Measurements from ENCODE around the gene MDH1. TPM values are rescaled to one million over a fixed set of nuclear protein-coding genes. Genes with fewer than 3 reads are reported as not detected.

The MDH1 gene
- total and polyA plus RNA-seq, 2 donors (not counting 1 experiment from before 2014, with no cell fraction given) = 65.7 to 87.8 TPM

DNA sequence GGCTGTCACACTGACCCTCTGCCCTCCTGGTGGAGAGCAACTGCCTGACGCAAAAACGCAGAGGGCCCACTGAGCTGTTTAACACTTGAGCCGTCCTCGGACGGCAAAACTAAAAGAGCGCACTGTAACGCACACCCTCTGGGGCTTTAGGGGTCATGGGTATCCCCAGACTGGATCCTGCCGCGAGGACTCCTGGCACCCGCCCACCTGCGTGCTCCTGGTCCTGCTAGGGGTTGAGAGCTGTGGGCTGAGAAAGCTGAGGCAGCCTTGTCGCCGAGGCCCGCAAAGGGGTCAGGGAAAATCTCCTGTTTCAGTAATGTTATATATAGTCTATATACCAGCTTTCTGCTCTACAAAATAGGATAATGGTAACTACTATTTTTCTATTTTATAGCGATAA is 39.1 kb downstream of the MDH1 start:
- Mint-ChIP-seq H3K4me1 (peaks cover 2% of the 10 kb centered on the region), H3K9me3 (ENCODE audit: insufficient read depth) (peaks cover 13% of the 10 kb centered on the region), H3K27me3 (peaks cover 16% of the 10 kb centered on the region), H3K27ac (no peak overlapping the region), H3K4me3 (no peak overlapping the region)
- H2AFZ ChIP-seq (ENCODE audit: insufficient read depth, low read depth, low read length, poor library complexity, severe bottlenecking) = no peak overlapping the region
- no peaks in the 10 kb centered on the region for H3K36me3 ChIP-seq (replicated peaks in 1 of 2; ENCODE audit: control extremely low read depth in 1 of 2, control insufficient read depth in 1 of 2, extremely low read depth in 1 of 2, insufficient read depth in 2 of 2, low read length in 1 of 2)
- H3K27ac ChIP-seq (ENCODE audit: low read length in 2 of 2) = no peak overlapping the region
- H4K20me1 ChIP-seq (ENCODE audit: control insufficient read depth, insufficient read depth, low read length, poor library complexity, severe bottlenecking) = no peaks in the 10 kb centered on the region
- TF ChIP-seq EZH2 (IDR thresholded peaks at IDR 0.05; ENCODE audit: borderline replicate concordance, insufficient read depth, low read depth, low read length, poor library complexity, severe bottlenecking) (no peak), CTCF (IDR thresholded peaks at IDR 0.05) (no peak)
- intact Hi-C loops (cut with micrococcal nuclease) = no loop called here
- no peaks in the 10 kb centered on the region for H3K27me3 ChIP-seq (replicated peaks in 1 of 4; ENCODE audit: control extremely low read depth in 1 of 4, control insufficient read depth in 3 of 4, insufficient read depth in 4 of 4, low read length in 3 of 4)
- ATAC-seq (ENCODE audit: low read depth) (no peak), DNase-seq (no peak)
- peaks cover 2 to 9% (median 3%) of the 10 kb centered on the region in 3 donors for H3K9me3 ChIP-seq (ENCODE audit: control extremely low read depth in 1 of 3, control insufficient read depth in 2 of 3, insufficient read depth in 1 of 3, low read length in 2 of 3)
- no peak overlapping the region for H3K4me3 ChIP-seq (ENCODE audit: control extremely low read depth in 1 of 5, extremely low read depth in 1 of 5, insufficient read depth in 1 of 5, low read depth in 2 of 5, low read length in 4 of 5)
- 96% methylated on average over 7 of the region's 15 CpGs for WGBS (ENCODE audit: insufficient coverage)
- H3K4me2 ChIP-seq (replicated peaks; ENCODE audit: low read depth, low read length, poor library complexity, severe bottlenecking) = no peak overlapping the region
- POLR2A ChIA-PET = no interaction called here
- no peaks in the 10 kb centered on the region for H3K4me1 ChIP-seq (ENCODE audit: control insufficient read depth in 2 of 2, insufficient read depth in 2 of 2, low read length in 2 of 2)
- no peak overlapping the region for H3K9ac ChIP-seq (ENCODE audit: low read length)
- no peaks in the 10 kb centered on the region for H3K79me2 ChIP-seq (ENCODE audit: control insufficient read depth, insufficient read depth, low read length)
- CTCF ChIA-PET = no interaction called here

- Histone ChIP-seq H3K4me1 (ENCODE audit: control insufficient read depth in 2 of 2, insufficient read depth in 2 of 2, low read length in 2 of 2) (no peaks in the 10 kb centered on the region), H3K27ac (ENCODE audit: low read length in 2 of 2) (no peak overlapping the region), H3K9ac (ENCODE audit: low read length) (no peak overlapping the region), H3K4me2 (replicated peaks; ENCODE audit: low read depth, low read length, poor library complexity, severe bottlenecking) (no peak overlapping the region), H4K20me1 (ENCODE audit: control insufficient read depth, insufficient read depth, low read length, poor library complexity, severe bottlenecking) (no peaks in the 10 kb centered on the region), H3K9me3 (ENCODE audit: control extremely low read depth in 1 of 3, control insufficient read depth in 2 of 3, insufficient read depth in 1 of 3, low read length in 2 of 3) (peaks cover 2 to 10% (median 4%) of the 10 kb centered on the region in 3 donors), H3K79me2 (ENCODE audit: control insufficient read depth, insufficient read depth, low read length) (no peaks in the 10 kb centered on the region), H3K27me3 (replicated peaks in 1 of 4; ENCODE audit: control extremely low read depth in 1 of 4, control insufficient read depth in 3 of 4, insufficient read depth in 4 of 4, low read length in 3 of 4) (no peaks in the 10 kb centered on the region), H3K4me3 (ENCODE audit: control extremely low read depth in 1 of 5, extremely low read depth in 1 of 5, insufficient read depth in 1 of 5, low read depth in 2 of 5, low read length in 4 of 5) (no peak overlapping the region), H3K36me3 (replicated peaks in 1 of 2; ENCODE audit: control extremely low read depth in 1 of 2, control insufficient read depth in 1 of 2, extremely low read depth in 1 of 2, insufficient read depth in 2 of 2, low read length in 1 of 2) (no peaks in the 10 kb centered on the region), H2AFZ (ENCODE audit: insufficient read depth, low read depth, low read length, poor library complexity, severe bottlenecking) (no peak overlapping the region)
- TF ChIP-seq EZH2 (IDR thresholded peaks at IDR 0.05; ENCODE audit: borderline replicate concordance, insufficient read depth, low read depth, low read length, poor library complexity, severe bottlenecking) (no peak), CTCF (IDR thresholded peaks at IDR 0.05) (no peak)
- Mint-ChIP-seq H3K27ac (no peak overlapping the region), H3K27me3 (peaks cover 12% of the 10 kb centered on the region), H3K4me3 (no peak overlapping the region), H3K4me1 (peaks cover 2% of the 10 kb centered on the region), H3K9me3 (ENCODE audit: insufficient read depth) (peaks cover 15% of the 10 kb centered on the region)
- POLR2A ChIA-PET = no interaction called here
- DNase-seq (no peak), ATAC-seq (ENCODE audit: low read depth) (no peak)
- intact Hi-C loops (cut with micrococcal nuclease) = no loop called here
- CTCF ChIA-PET = interaction anchor here (0.9 kb wide), 1 partner anchor 9 kb away, joined by 3 read pairs; no protein-coding TSS in a partner anchor
- WGBS (ENCODE audit: insufficient coverage) = no CpG with 5 or more reads among the region's 1 CpG
Observed at GRCh38 chr2:63628403-63628942, 39.7 kb downstream of the MDH1 start.

All from B cell (primary cell).